Esophagus muscularis mucosa (tissue), 4 donors: ENCODE results near the gene PARP8. TPM values are rescaled to one million over a fixed set of nuclear protein-coding genes. Genes with fewer than 3 reads are reported as not detected.

Experiments used
- DNase-seq: peaks from one replicate; pipeline ENCODE4 v3.0.0-alpha.2; 2017; ENCODE audit errors: extremely low spot score
- H3K27ac ChIP-seq, 4 donors: fragments of 200-600 bp; sonication (generic); replicated peaks in 1 of 4; 1 replicate in 3 of 4; 2 replicates in 1 of 4; pipeline ENCODE4 v1.5.1; 2016 to 2019; ENCODE audit warnings: mild to moderate bottlenecking in 1 of 4
- H3K27me3 ChIP-seq, 4 donors: fragments of 200-600 bp; sonication (generic); one replicate each; pipeline versions ENCODE4 v1.5.1 to v1.6.0; 2016 to 2019
- H3K36me3 ChIP-seq, 4 donors: fragments of 200-600 bp; sonication (generic); one replicate each; pipeline ENCODE4 v1.5.1; 2016 to 2019
- H3K4me1 ChIP-seq, 4 donors: fragments of 200-600 bp; sonication (generic); one replicate each; pipeline ENCODE4 v1.5.1; 2016 to 2019
- H3K4me3 ChIP-seq, 4 donors: fragments of 200-600 bp; sonication (generic); 1 replicate in 2 of 4; 2 replicates in 2 of 4; pipeline ENCODE4 v1.5.1; 2016 to 2019; ENCODE audit warnings: mild to moderate bottlenecking in 4 of 4, moderate library complexity in 1 of 4
- H3K9me3 ChIP-seq, 4 donors: fragments of 200-600 bp; sonication (generic); 1 replicate in 3 of 4; 2 replicates in 1 of 4; pipeline ENCODE4 v1.5.1; 2016 to 2019
- CTCF ChIP-seq, 3 experiments: fragments of 200-600 bp in 2 of 3; fragments of 450-650 bp in 1 of 3; sonication (generic) in 2 of 3; IDR thresholded peaks; one replicate each; pipeline ENCODE4 v1.5.1; 2017 to 2019; ENCODE audit warnings: antibody characterized with exemption in 3 of 3, mild to moderate bottlenecking in 2 of 3, moderate library complexity in 1 of 3
- EP300 ChIP-seq: sonication (generic); formaldehyde crosslinking; IDR thresholded peaks from one replicate; pipeline ENCODE4 v1.6.1; 2017; ENCODE audit warnings: antibody characterized with exemption
- POLR2A ChIP-seq: fragments of 450-650 bp; IDR thresholded peaks from one replicate; pipeline ENCODE4 v1.6.1; 2017; ENCODE audit warnings: antibody characterized with exemption, moderate library complexity, mild to moderate bottlenecking, low read depth
- POLR2AphosphoS5 ChIP-seq, 2 donors: sonication (generic); formaldehyde crosslinking; IDR thresholded peaks; one replicate each; pipeline ENCODE4 v1.6.1; 2017; ENCODE audit warnings: antibody characterized with exemption in 2 of 2
- WGBS: methylation state at CpG from one replicate; pipeline ENCODE4 v1.1.5; 2018; 5-methylcytosine and 5-hydroxymethylcytosine counted together
- intact Hi-C: fragments of 100-400 bp; cut with DNase I; formaldehyde crosslinking; loops from one replicate; pipeline ENCODE4 v1.15.1; 2023
- total RNA-seq, 4 donors: library from RNA; depleted of rRNA; stranded (reverse); fragments of >200 nt; gene quantifications; one replicate each; pipeline versions ENCODE4 v1.1.0 to v1.2.1, GENCODE V29; 2016

The PARP8 gene
- total RNA-seq, 4 donors from 2014 or later: 5.4 to 17.1 (median 9.7) TPM

DNA sequence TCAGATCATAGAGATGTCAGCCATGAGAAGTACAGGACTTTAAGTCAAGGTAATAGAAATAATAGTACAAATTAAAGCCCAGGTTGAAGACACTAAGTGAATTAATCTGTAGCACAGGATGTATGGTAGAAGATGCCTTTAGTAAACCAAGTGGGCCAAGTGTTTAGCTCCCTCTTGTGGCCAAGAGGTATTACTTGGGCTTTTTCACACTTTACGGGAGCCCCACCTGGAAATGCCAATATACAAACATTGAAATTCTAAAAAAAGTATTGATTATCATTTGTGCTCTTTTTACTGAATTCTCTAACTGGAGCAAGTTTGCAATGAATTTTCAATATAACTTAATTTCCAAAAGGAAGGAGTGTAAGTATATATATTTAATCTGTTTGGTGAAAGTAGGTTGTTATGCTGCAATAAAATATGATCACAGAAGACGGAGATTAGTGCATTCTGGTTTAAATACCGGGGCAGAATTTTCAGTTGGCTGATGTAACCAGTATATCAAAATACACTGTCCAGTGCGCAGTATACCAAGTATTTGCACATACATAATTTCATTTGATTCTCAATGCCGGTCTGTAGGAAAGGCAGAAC, 84.7 kb downstream of the PARP8 start:
- no peak for DNase-seq
- no peak overlapping the region for H3K27ac ChIP-seq
- intact Hi-C loops: no loop called here
- H3K27me3 ChIP-seq: no peaks in the 10 kb centered on the region
- WGBS: 71% methylated on average over 5 of the region's 5 CpGs
- H3K4me1 ChIP-seq: no peaks in the 10 kb centered on the region
- H3K36me3 ChIP-seq: no peaks in the 10 kb centered on the region
- H3K4me3 ChIP-seq: no peak overlapping the region
- no peak for TF ChIP-seq POLR2AphosphoS5 (IDR thresholded peaks at IDR 0.05)
- no peak for TF ChIP-seq EP300
- TF ChIP-seq CTCF (IDR thresholded peaks at IDR 0.05): peak; percentile 60 to 70 (median 69)
- no peaks in the 10 kb centered on the region for H3K9me3 ChIP-seq

DNA sequence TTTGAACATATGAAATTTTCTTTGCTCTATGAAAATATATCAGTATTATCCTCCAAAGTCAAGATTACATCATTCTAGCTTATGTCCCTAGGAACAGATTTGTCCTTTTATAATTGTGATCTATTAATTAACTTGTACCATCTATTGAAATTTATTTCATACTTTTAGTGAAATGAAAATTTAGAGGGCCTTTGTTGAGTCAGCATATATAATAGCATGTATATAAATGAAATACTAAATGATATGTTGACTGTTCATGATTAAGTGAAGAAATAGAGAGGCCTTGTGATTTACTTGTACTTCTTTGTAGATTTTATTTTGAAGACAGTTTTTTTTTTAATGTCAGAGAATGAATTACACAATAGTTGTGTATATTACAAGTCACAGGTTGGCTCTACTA, 86.4 kb downstream of the PARP8 start:
- no peaks in the 10 kb centered on the region for H3K27me3 ChIP-seq
- H3K4me1 ChIP-seq: no peaks in the 10 kb centered on the region
- no peak for TF ChIP-seq CTCF (IDR thresholded peaks at IDR 0.05)
- TF ChIP-seq POLR2A: no peak
- TF ChIP-seq EP300: no peak
- no peak for TF ChIP-seq POLR2AphosphoS5 (IDR thresholded peaks at IDR 0.05)
- H3K4me3 ChIP-seq: no peak overlapping the region
- no peaks in the 10 kb centered on the region for H3K9me3 ChIP-seq
- no peak for DNase-seq
- intact Hi-C loops: no loop called here
- no peaks in the 10 kb centered on the region for H3K36me3 ChIP-seq
- no peak overlapping the region for H3K27ac ChIP-seq

DNA sequence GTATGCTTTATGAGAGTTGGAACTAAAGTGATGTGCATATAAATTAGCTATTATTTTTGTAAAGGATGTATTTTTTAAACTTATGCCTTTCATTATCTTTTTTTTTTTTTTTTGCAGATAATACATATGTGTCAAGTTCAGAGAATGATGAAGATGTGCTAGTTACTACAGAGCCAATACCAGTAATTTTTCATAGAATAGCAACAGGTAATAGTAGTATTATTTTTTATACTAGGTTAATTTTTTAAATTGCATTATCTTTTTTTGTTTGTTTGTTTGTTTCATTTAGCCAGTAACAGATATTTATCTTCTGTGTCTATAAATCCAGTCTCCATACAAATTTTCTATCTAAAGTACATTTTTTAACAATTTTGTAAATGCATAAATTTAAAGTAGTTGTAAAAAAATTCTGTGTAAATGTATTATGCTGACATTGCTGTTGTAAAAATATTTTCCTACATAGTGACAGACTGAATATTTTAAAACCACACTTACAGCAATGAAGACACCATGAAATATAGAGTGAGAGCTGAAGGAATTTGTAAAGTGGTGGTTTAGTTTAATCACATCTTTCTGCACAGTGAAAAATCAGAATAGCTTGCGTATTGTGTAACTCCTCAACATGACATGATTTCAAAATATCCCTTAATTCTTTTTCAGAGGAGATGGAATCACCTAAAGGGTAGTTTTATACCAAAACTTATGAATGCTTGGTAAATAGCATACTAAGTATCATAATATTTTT, 93.3 kb downstream of the PARP8 start:
- Histone ChIP-seq H3K4me3 (no peak overlapping the region), H3K36me3 (no peaks in the 10 kb centered on the region), H3K4me1 (no peaks in the 10 kb centered on the region), H3K9me3 (no peaks in the 10 kb centered on the region), H3K27ac (no peak overlapping the region), H3K27me3 (no peaks in the 10 kb centered on the region)
- WGBS: 93% methylated on average over 1 of the region's 1 CpG
- no peak for DNase-seq
- intact Hi-C loops: no loop called here
- TF ChIP-seq POLR2AphosphoS5 (IDR thresholded peaks at IDR 0.05): no peak
- no peak for TF ChIP-seq POLR2A
- TF ChIP-seq CTCF (IDR thresholded peaks at IDR 0.05): no peak
- TF ChIP-seq EP300: no peak

- TF ChIP-seq EP300: no peak
- no peak for TF ChIP-seq CTCF (IDR thresholded peaks at IDR 0.05)
- no peaks in the 10 kb centered on the region for H3K27me3 ChIP-seq
- no peak overlapping the region for H3K27ac ChIP-seq
Measured at GRCh38 chr5:50763351-50763750, 96.9 kb downstream of the PARP8 start.

DNA sequence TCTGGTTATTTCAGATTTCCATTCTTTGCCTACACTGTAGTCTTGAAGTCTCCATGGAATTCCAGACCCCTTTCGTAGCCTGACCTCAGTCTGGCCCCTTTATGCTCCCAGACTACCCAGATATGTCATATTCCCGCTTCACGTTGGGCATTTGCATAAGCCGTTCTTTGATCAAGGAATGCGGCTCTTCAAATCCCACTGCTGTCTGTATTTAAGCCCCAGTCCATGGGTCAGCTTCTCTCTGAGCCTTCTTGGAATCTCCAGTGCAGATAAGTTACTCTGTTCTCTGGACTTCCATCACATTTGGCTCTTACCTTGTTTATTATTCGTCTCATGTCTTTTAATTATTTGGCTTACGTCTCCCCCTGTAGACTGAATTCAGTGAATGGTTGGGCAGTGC, 97.4 kb downstream of the PARP8 start:
- no peaks in the 10 kb centered on the region for H3K4me1 ChIP-seq
- TF ChIP-seq EP300 (no peak), POLR2A (no peak), CTCF (IDR thresholded peaks at IDR 0.05) (no peak), POLR2AphosphoS5 (IDR thresholded peaks at IDR 0.05) (no peak)
- intact Hi-C loops: no loop called here
- no peaks in the 10 kb centered on the region for H3K36me3 ChIP-seq
- WGBS: 88% methylated on average over 7 of the region's 7 CpGs
- no peaks in the 10 kb centered on the region for H3K9me3 ChIP-seq
- no peaks in the 10 kb centered on the region for H3K27me3 ChIP-seq
- DNase-seq: no peak
- H3K4me3 ChIP-seq: no peak overlapping the region
- H3K27ac ChIP-seq: no peak overlapping the region

More at GRCh38 chr5:50763351-50763750, 96.9 kb downstream of the PARP8 start:
- intact Hi-C loops: no loop called here
- H3K4me1 ChIP-seq: no peaks in the 10 kb centered on the region
- no peaks in the 10 kb centered on the region for H3K36me3 ChIP-seq
- H3K9me3 ChIP-seq: no peaks in the 10 kb centered on the region
- no peak overlapping the region for H3K4me3 ChIP-seq
- DNase-seq: no peak
